Transverse colon (tissue), 4 donors: Measurements from ENCODE around the gene IGSF6. TPM values are rescaled to one million over a fixed set of nuclear protein-coding genes. Genes with fewer than 3 reads are reported as not detected.
A peak's percentile ranks its signal among the peaks of the same experiment; 100 is the strongest.
"Not testable (repeated sequence)": the region's sequence is repeated elsewhere in the genome, so short reads cannot be mapped to it uniquely, and the experiment has no call there.

Experiments used
- DNase-seq: peaks from one replicate; pipeline ENCODE4 v3.0.0-alpha.2; 2019
- H3K27ac ChIP-seq, 4 donors: fragments of 200-600 bp; sonication (generic); 2 replicates each; pipeline ENCODE4 v1.5.1; 2016 to 2018; ENCODE audit warnings: inconsistent platforms in 4 of 4
- H3K27me3 ChIP-seq: fragments of 200-600 bp; sonication (generic); 2 replicates; pipeline ENCODE4 v1.5.1; 2017; ENCODE audit warnings: inconsistent platforms
- H3K36me3 ChIP-seq, 4 donors: fragments of 200-600 bp; sonication (generic); 2 replicates each; pipeline ENCODE4 v1.5.1; 2017 to 2019; ENCODE audit warnings: inconsistent platforms in 4 of 4
- H3K4me1 ChIP-seq, 4 donors: fragments of 200-600 bp; sonication (generic); 2 replicates each; pipeline ENCODE4 v1.5.1; 2017 to 2020; ENCODE audit warnings: inconsistent platforms in 4 of 4
- H3K4me3 ChIP-seq, 4 donors: fragments of 200-600 bp; sonication (generic); 1 replicate in 1 of 4; 2 replicates in 3 of 4; pipeline versions ENCODE4 v1.5.1 to v1.6.1; 2017 to 2019; ENCODE audit warnings: inconsistent platforms in 4 of 4
- H3K9me3 ChIP-seq, 2 donors: fragments of 200-600 bp; sonication (generic); 2 replicates each; pipeline ENCODE4 v1.5.1; 2017 to 2019; ENCODE audit warnings: inconsistent platforms in 2 of 2
- CTCF ChIP-seq, 5 experiments: fragments of 200-600 bp in 3 of 5; fragments of 450-650 bp in 2 of 5; sonication (generic) in 3 of 5; IDR thresholded peaks; 1 replicate in 2 of 5; 2 replicates in 3 of 5; pipeline ENCODE4 v1.5.1; 2016 to 2017; ENCODE audit warnings: antibody characterized with exemption in 5 of 5, inconsistent platforms in 3 of 5, mild to moderate bottlenecking in 2 of 5, moderate library complexity in 1 of 5
- EP300 ChIP-seq: sonication (generic); formaldehyde crosslinking; IDR thresholded peaks from one replicate; pipeline ENCODE4 v1.6.1; 2017; ENCODE audit warnings: antibody characterized with exemption, low read depth
- POLR2A ChIP-seq: fragments of 450-650 bp; IDR thresholded peaks from one replicate; pipeline ENCODE4 v1.6.1; 2016; ENCODE audit warnings: antibody characterized with exemption, mild to moderate bottlenecking, moderate library complexity
- POLR2AphosphoS5 ChIP-seq, 3 donors: sonication (generic); formaldehyde crosslinking; IDR thresholded peaks; one replicate each; pipeline ENCODE4 v1.6.1; 2016; ENCODE audit warnings: antibody characterized with exemption in 3 of 3
- WGBS, 2 donors: methylation state at CpG; one replicate each; pipeline ENCODE4 v1.1.5; 2018; ENCODE audit warnings: low coverage in 1 of 2; 5-methylcytosine and 5-hydroxymethylcytosine counted together
- in situ Hi-C, 4 donors: fragments of 200-750 bp; cut with MboI; loops; one replicate each; pipeline versions ENCODE4 v1.15.0 to v1.15.1; 2017; ENCODE audit warnings: low sequenced_read_pairs in 3 of 4, low pct_ligation_motif_present in 1 of 4, low pct_unique_long_range_greater_than_20kb in 1 of 4
- intact Hi-C: fragments of 100-400 bp; cut with DNase I; formaldehyde crosslinking; loops from one replicate; pipeline ENCODE4 v1.15.1; 2023; ENCODE audit warnings: low total_unique reads
- total RNA-seq, 4 donors: library from RNA; depleted of rRNA; stranded (reverse); fragments of >200 nt; gene quantifications; one replicate each; pipeline ENCODE4 v1.1.0, GENCODE V29; 2016

The IGSF6 gene
- total RNA-seq, 4 donors from 2014 or later, result 1.2 to 2.4 (median 2.2) TPM; not detected in 1

GRCh38 chr16:21651515-21651914 lies 893 bp downstream of the IGSF6 start:
- Histone ChIP-seq H3K36me3 (peaks cover 0 to 5% (median 0%) of the 10 kb centered on the region in 4 donors), H3K4me1 (peaks cover 0 to 6% (median 2%) of the 10 kb centered on the region in 4 donors), H3K27ac (peak overlapping the region in 1 of 4 donors; percentile 24), H3K9me3 (no peaks in the 10 kb centered on the region), H3K4me3 (peak overlapping the region in 1 of 4 donors; percentile 5), H3K27me3 (no peaks in the 10 kb centered on the region)
- TF ChIP-seq POLR2A, result no peak
- TF ChIP-seq EP300, result no peak
- no peak for TF ChIP-seq POLR2AphosphoS5 (IDR thresholded peaks at IDR 0.05)
- no peak for TF ChIP-seq CTCF (IDR thresholded peaks at IDR 0.05)
- intact Hi-C loops, result no loop called here
- DNase-seq, result no peak
- in situ Hi-C loops, result no loop called here
- WGBS, 2 donors, result 90 to 94% methylated on average over 3 of the region's 3 CpGs

- peak overlapping the region in 1 of 4 donors; percentile 24 for H3K27ac ChIP-seq
- H3K4me1 ChIP-seq, result peaks cover 0 to 16% (median 9%) of the 10 kb centered on the region in 4 donors
- in situ Hi-C loops, result no loop called here
- intact Hi-C loops, result no loop called here
- H3K4me3 ChIP-seq, result no peak overlapping the region
- H3K27me3 ChIP-seq, result no peaks in the 10 kb centered on the region
- H3K9me3 ChIP-seq, result no peaks in the 10 kb centered on the region
- WGBS, 2 donors, result 90 to 98% methylated on average over 1 of the region's 1 CpG
- DNase-seq, result no peak
- no peak for TF ChIP-seq POLR2AphosphoS5 (IDR thresholded peaks at IDR 0.05)
- TF ChIP-seq EP300, result no peak
- TF ChIP-seq CTCF (IDR thresholded peaks at IDR 0.05), result no peak
- no peak for TF ChIP-seq POLR2A
- peaks cover 0 to 2% (median 0%) of the 10 kb centered on the region in 4 donors for H3K36me3 ChIP-seq
These were observed 1.9 kb downstream of the IGSF6 start for GRCh38 chr16:21650521-21650920.

- in situ Hi-C loops (loop anchor here in 1 of 4 donors (10.0 kb wide), 1 partner anchor 55 kb away; the partner anchor contains the start of gene METTL9), intact Hi-C loops (loop anchor here (10.0 kb wide), 1 partner anchor 65 kb away; no protein-coding TSS in a partner anchor)
- H3K27ac ChIP-seq, H3K36me3 ChIP-seq, H3K27me3 ChIP-seq, H3K4me3 ChIP-seq, DNase-seq, H3K9me3 ChIP-seq: not testable (repeated sequence)
- peaks cover 3 to 22% (median 11%) of the 10 kb centered on the region in 4 donors for H3K4me1 ChIP-seq
- WGBS, 2 donors, result 95% methylated on average over 12 of the region's 12 CpGs; no CpG with 5 or more reads in 1 of the 2 donors
These were observed 2.5 kb downstream of the IGSF6 start for GRCh38 chr16:21649826-21650406.

GRCh38 chr16:21647562-21648164 lies 4.7 kb downstream of the IGSF6 start:
- TF ChIP-seq POLR2A (no peak), CTCF (IDR thresholded peaks at IDR 0.05) (no peak), EP300 (no peak), POLR2AphosphoS5 (IDR thresholded peaks at IDR 0.05) (no peak)
- H3K36me3 ChIP-seq, result no peaks in the 10 kb centered on the region
- intact Hi-C loops (loop anchor here (10.0 kb wide), 1 partner anchor 63 kb away; no protein-coding TSS in a partner anchor), in situ Hi-C loops (loop anchor here in 1 of 4 donors (10.0 kb wide), 1 partner anchor 53 kb away; the partner anchor contains the start of gene METTL9)
- no peaks in the 10 kb centered on the region for H3K27me3 ChIP-seq
- no peak overlapping the region for H3K4me3 ChIP-seq
- peak overlapping the region; percentile 2 to 64 (median 60) for H3K27ac ChIP-seq
- WGBS, 2 donors, result 60 to 82% methylated on average over 1 to 9 of the region's 9 CpGs
- H3K9me3 ChIP-seq, result no peaks in the 10 kb centered on the region
- peaks cover 4 to 23% (median 14%) of the 10 kb centered on the region in 4 donors for H3K4me1 ChIP-seq
- no peak for DNase-seq
